Activated T-cell treated with anti-CD3 and anti-CD28 coated beads for 1 hour (primary cell): ENCODE measurements around the gene RHOC.

Experiments
- DNase-seq: peaks from one replicate; pipeline ENCODE4 v3.0.0-alpha.2; 2020; ENCODE audit warnings: low read depth

RHOC gene

GRCh38 chr1:112702067-112702395, 4.9 kb downstream of the RHOC start:
- no peak for DNase-seq

GRCh38 chr1:112701227-112702066, 5.5 kb downstream of the RHOC start:
- no peak for DNase-seq

DNA sequence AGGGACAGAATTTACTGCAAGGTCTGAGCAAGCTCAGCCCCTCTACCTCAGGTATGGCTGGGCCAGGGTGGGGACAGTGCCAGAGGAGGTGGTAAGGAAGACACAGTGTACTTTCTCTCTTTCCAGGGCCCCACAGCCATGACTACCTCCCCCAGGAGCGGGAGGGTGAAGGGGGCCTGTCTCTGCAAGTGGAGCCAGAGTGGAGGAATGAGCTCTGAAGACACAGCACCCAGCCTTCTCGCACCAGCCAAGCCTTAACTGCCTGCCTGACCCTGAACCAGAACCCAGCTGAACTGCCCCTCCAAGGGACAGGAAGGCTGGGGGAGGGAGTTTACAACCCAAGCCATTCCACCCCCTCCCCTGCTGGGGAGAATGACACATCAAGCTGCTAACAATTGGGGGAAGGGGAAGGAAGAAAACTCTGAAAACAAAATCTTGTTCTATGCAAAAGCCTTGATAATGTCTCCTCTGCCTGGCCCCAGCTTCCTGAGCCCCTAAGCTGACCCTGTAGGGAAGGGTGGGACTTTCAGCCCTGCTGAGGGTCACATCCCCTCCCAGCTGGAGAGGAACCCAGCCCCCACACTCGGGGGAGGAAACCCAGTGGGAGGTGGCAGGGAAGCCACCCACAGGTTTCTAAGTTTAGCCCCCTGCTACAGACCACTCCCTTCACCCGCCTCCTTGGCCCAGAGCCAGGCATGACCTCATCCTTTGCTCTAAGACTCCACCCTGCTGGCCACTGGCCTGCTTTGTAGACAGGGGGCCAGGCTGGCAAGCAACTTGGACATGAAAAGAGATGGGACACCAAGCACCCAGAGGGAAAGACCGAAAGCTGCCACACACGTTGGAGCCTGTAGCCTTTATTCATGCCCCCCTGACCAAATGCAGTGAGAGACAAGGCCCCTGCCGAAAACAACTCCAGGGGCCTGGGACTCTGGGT, 6.4 kb downstream of the RHOC start:
- DNase-seq, result peak; percentile 57

- no peak for DNase-seq
These were observed 7.3 kb downstream of the RHOC start for GRCh38 chr1:112699425-112700144.

- DNase-seq, result no peak
These were observed 8.3 kb downstream of the RHOC start for GRCh38 chr1:112698366-112699310.

GRCh38 chr1:112697781-112698201, 9.1 kb downstream of the RHOC start:
- no peak for DNase-seq

DNA sequence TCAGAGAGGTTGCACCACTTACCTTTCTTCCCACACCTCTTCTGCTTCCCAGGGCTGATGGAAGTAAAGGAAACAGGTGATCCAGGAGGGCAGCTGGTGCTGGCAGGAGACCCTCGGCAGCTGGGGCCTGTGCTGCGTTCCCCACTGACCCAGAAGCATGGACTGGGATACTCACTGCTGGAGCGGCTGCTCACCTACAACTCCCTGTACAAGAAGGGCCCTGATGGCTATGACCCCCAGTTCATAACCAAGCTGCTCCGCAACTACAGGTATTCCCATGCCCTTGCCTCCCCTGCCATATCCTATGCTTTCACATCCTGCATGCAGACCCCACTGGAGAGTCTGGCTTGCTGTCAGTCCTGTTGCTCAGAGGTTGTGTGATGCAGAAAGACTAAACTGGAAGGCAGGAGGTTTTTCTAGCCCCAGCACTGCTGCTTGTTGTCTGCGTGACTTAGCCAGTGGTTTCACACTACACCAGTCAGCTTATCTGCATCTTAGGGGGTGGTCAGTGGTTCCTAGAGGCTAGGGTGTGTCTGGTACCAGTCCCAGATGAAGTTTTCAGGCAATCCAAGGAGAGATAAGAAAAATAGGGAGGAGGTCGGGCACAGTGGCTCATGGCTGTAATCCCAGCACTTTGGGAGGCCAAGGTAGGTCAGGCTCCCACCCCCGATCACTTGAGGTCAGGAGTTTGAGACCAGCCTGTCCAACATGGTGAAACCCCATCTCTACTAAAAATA, 10.2 kb downstream of the RHOC start:
- no peak for DNase-seq

- no peak for DNase-seq
These were observed 11.7 kb downstream of the RHOC start for GRCh38 chr1:112695276-112695675.

- no peak for DNase-seq
These were observed 12.5 kb downstream of the RHOC start for GRCh38 chr1:112694363-112694929.

DNA sequence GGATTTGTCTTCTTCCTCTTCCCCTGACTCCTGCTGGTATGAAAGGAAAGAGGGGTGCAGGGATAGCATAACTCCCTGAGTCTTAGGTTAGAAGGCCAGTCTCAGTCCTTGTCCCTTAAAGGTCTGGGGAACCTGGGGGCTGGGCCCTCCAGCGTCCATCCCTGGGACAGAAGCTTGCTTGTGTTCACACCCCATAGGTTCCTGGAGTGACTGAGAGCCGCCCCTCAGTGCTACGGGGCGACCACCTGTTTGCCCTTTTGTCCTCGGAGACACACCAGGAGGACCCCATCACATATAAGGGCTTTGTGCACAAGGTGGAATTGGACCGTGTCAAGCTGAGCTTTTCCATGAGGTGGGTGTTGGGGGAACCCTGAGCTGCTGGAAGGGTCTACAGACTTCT, 13.1 kb downstream of the RHOC start:
- no peak for DNase-seq

- DNase-seq, result no peak
These were observed 14.2 kb downstream of the RHOC start for GRCh38 chr1:112692681-112693080.

DNA sequence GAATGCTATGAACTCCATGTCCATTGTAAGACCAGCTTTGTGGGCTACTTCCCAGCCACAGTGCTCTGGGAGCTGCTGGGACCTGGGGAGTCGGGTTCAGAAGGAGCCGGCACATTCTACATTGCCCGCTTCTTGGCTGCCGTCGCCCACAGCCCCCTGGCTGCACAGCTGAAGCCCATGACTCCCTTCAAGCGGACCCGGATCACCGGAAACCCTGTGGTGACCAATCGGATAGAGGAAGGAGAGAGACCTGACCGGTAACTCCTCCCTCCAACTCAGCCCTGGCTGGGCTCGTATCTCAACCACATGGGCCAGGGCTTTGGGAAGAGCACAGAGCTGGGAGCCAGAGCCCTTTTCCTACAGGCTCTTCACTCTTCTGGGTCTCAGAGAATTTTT, 17.1 kb downstream of the RHOC start:
- no peak for DNase-seq

GRCh38 chr1:112689196-112689841, 17.6 kb downstream of the RHOC start:
- no peak for DNase-seq

DNA sequence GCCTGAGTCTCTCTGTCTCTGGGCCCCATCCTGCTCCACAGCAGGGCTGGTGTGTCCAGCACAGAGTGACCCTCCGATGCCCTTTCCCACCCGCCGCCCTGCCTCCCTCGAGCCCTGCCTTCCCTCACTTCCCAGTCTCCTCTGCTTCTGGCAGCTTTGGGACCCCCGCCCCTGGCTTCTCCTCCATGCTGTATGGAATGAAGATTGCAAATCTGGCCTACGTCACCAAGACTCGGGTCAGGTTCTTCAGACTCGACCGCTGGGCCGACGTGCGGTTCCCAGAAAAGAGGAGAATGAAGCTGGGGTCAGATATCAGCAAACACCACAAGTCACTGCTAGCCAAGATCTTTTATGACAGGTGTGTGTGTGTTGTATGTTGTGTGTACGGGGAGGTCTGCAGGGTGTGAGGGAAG, 18.1 kb downstream of the RHOC start:
- no peak for DNase-seq

- no peak for DNase-seq
These were observed 19.0 kb downstream of the RHOC start for GRCh38 chr1:112687785-112688496.

- DNase-seq, result no peak
These were observed 19.6 kb downstream of the RHOC start for GRCh38 chr1:112687361-112687760.

- no peak for DNase-seq
These were observed 20.1 kb downstream of the RHOC start for GRCh38 chr1:112686835-112687234.

- DNase-seq, result no peak
These were observed 20.5 kb downstream of the RHOC start for GRCh38 chr1:112686417-112686816.

DNA sequence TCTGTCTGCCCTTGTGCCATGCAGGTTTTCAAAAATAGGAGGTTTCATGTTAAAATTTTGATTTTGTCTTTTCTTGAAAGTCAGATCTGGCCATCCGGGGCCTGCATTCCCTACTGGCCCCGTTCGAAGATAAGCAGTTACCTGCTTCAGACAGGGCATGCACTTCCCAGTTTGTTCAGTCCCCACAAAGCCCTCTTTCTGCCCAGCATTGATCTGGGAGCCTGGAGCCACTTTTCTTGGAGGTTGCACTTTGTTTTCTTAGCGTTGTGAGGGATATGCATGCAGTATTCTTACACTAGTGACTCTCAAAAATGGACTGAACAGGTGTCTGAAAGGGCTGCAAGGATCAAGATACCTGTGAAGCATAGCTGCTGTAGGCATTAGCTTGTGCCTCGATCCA, 21.0 kb downstream of the RHOC start:
- DNase-seq, result no peak
